OCI-M2 (cell line): ENCODE data around the gene TRIM22.
"Not testable (repeated sequence)": the region's sequence is repeated elsewhere in the genome, so short reads cannot be mapped to it uniquely, and the experiment has no call there.

Experiments
- DNase-seq: peaks from one replicate; lab custom pipeline; 2025; ENCODE audit not compliant: unreplicated experiment; lab: John Stamatoyannopoulos, UW

TRIM22 gene

GRCh38 chr11:5690736-5691135 is 1.1 kb downstream of the TRIM22 start:
- DNase-seq: no peak

GRCh38 chr11:5691238-5691963 is 1.8 kb downstream of the TRIM22 start:
- DNase-seq: not testable (repeated sequence)

GRCh38 chr11:5691964-5692361 is 2.4 kb downstream of the TRIM22 start:
- DNase-seq: no peak

GRCh38 chr11:5694642-5695041 is 5.1 kb downstream of the TRIM22 start:
- no peak for DNase-seq

GRCh38 chr11:5695580-5695979 is 6.0 kb downstream of the TRIM22 start:
- DNase-seq: no peak

- DNase-seq: no peak
Observed at GRCh38 chr11:5696210-5696609, 6.6 kb downstream of the TRIM22 start.

- DNase-seq: no peak
Observed at GRCh38 chr11:5698281-5698680, 8.7 kb downstream of the TRIM22 start.

GRCh38 chr11:5700421-5701054 is 10.9 kb downstream of the TRIM22 start:
- no peak for DNase-seq

- no peak for DNase-seq
Observed at GRCh38 chr11:5701055-5701577, 11.5 kb downstream of the TRIM22 start.

GRCh38 chr11:5703741-5704536 is 14.3 kb downstream of the TRIM22 start:
- no peak for DNase-seq

- no peak for DNase-seq
Observed at GRCh38 chr11:5705688-5706087, 16.1 kb downstream of the TRIM22 start.

GRCh38 chr11:5712507-5712906 is 22.9 kb downstream of the TRIM22 start:
- no peak for DNase-seq

GRCh38 chr11:5713695-5714094 is 24.1 kb downstream of the TRIM22 start:
- no peak for DNase-seq

GRCh38 chr11:5716518-5716917 is 26.9 kb downstream of the TRIM22 start:
- DNase-seq: not testable (repeated sequence)

- DNase-seq: no peak
Observed at GRCh38 chr11:5719703-5720495, 30.3 kb downstream of the TRIM22 start.

- DNase-seq: no peak
Observed at GRCh38 chr11:5722622-5723021, 33.0 kb downstream of the TRIM22 start.

GRCh38 chr11:5726351-5726750 is 36.8 kb downstream of the TRIM22 start:
- no peak for DNase-seq

GRCh38 chr11:5727691-5728090 is 38.1 kb downstream of the TRIM22 start:
- DNase-seq: no peak

GRCh38 chr11:5736396-5736795 is 46.8 kb downstream of the TRIM22 start, which contains the start of gene OR56B1:
Gene OR56B1 (plus strand): TSS chr11:5736448. CDS start chr11:5736517, 69 bp downstream.
- DNase-seq: no peak

- DNase-seq: no peak
Observed at GRCh38 chr11:5737091-5737490, 47.5 kb downstream of the TRIM22 start.
